Mesodermal cell (in vitro differentiated cells): ENCODE data around the gene RNF213.

Experiments
- H3K27ac ChIP-seq: 2 replicates; pipeline ENCODE4 v1.7.0; 2013; ENCODE audit warnings: mild to moderate bottlenecking, low read depth, low read length, moderate library complexity; ENCODE audit not compliant: severe bottlenecking
- H3K36me3 ChIP-seq: 2 replicates; pipeline ENCODE4 v1.7.1; 2013; ENCODE audit warnings: mild to moderate bottlenecking, low read length, moderate library complexity; ENCODE audit not compliant: control insufficient read depth, insufficient read depth
- H3K4me1 ChIP-seq: one replicate; pipeline ENCODE4 v1.7.1; 2013; ENCODE audit warnings: mild to moderate bottlenecking, low read length; ENCODE audit not compliant: insufficient read depth, control insufficient read depth, poor library complexity, severe bottlenecking
- H3K4me3 ChIP-seq: 2 replicates; pipeline ENCODE4 v1.7.0; 2013; ENCODE audit warnings: low read length, control low read depth, mild to moderate bottlenecking; ENCODE audit not compliant: insufficient read depth, poor library complexity, severe bottlenecking; ENCODE audit errors: extremely low read depth
- H3K9me3 ChIP-seq: 2 replicates; pipeline ENCODE4 v1.7.1; 2013; ENCODE audit warnings: mild to moderate bottlenecking, low read length, moderate library complexity; ENCODE audit not compliant: control insufficient read depth
- WGBS, 2 experiments: methylation state at CpG; one replicate each; pipeline ENCODE4 v1.1.5; 2013; ENCODE audit warnings: missing lambda C conversion rate in 2 of 2; ENCODE audit not compliant: insufficient coverage in 2 of 2; 5-methylcytosine and 5-hydroxymethylcytosine counted together

The RNF213 gene

DNA sequence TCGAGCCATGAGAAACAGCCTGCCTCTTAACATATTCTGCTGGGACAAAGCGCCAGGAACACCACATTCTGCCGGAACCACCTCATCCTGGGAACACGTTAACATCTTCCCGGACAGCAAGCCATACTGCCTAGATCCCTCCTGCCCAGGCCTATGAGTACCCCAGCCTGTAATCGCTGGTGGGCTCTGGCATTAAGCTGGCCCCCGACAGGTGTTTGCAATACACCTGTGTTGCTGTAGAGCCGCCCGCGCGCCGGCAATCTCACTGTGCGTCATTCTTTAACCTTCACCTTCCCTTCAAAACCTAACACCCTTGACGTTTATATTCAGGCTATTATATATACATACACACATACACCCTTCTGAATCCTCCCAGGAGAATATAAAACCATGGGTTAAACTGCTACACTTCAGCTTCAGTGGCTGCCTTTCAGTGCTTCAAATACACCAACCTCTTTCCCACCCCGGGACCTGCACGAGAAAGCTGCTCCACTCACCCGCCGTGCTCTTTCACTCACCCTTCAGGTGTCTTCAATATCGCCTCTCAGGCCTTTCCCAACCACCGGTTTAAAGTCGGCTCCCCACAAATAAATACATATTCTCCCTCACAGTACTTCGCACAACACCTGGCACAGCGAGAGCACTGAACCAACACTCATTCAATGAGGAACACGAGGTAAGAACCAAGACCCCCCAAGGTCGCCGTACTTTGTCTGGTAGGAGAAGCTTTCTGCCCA, 153.3 kb downstream of the RNF213 start:
- 52 to 55% methylated on average over 24 of the region's 26 CpGs for WGBS, 2 experiments
- Histone ChIP-seq H3K4me3 (peak overlapping the region; percentile 92), H3K9me3 (no peaks in the 10 kb centered on the region), H3K4me1 (no peaks in the 10 kb centered on the region), H3K36me3 (peaks cover 17% of the 10 kb centered on the region), H3K27ac (no peak overlapping the region)

DNA sequence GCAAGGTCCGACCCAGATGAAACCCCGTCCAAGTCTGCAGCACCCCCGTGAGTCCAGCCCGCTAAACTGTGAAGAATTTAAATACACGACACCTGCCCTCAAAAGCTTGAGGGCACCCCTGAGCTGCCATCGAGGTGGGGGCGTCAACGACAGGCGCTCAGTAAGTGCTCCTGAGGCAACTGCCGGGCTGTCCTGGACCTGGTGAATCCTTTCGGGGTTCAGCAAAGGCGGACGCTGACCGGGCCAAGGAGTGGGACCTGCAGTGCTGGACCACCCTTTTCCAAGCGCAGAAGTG, 153.8 kb downstream of the RNF213 start:
- Histone ChIP-seq H3K4me3 (peak overlapping the region; percentile 92), H3K36me3 (peaks cover 17% of the 10 kb centered on the region), H3K4me1 (no peaks in the 10 kb centered on the region), H3K27ac (peak overlapping the region; percentile 97), H3K9me3 (no peaks in the 10 kb centered on the region)
- WGBS, 2 experiments: 2 to 4% methylated on average over 14 of the region's 15 CpGs

DNA sequence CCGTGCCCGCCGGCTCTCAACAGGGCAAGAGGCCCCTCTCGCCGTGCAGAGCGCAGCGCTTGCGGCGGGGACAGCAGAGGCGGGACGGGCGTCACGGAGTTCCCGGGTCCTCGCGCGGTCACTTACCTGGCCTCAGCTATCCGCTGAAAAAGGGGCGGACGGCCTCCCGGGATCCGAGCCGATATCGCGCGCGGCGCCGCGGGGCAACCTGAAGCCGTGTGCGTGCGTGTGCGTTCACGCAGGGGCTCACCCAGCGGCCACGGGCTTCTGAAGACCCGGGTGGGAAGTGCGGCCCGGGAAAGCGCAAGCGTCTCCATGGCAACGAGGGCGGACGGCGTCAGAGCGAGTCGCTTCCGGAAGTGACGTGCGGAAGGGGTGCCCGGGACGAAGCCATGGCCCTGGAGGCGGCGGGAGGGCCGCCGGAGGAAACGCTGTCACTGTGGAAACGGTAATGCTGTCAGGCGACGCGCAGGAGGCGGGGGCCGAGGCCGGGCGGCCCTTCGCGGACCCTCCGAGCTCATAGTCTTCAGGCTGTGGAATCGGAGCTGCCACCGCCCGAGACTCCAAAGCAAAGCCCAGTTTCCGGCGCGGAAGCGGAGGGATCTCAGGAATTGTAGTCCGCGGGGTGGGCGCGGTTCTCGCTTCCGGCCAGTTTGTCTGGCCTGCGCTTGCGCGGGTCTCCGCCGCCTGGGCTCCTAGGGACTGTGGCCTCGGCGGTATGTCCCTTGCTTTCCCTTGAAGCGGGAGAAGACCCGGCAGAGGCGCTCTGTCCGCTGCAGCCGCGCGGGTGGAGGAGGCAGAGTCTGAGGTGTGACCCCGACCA, 154.4 kb downstream of the RNF213 start, which contains the start of gene ENDOV:
ENDOV (plus strand) TSS at position 365 of the 823 bp plus-strand sequence; CDS start at position 393, 28 bp downstream.
- Histone ChIP-seq H3K4me1 (no peaks in the 10 kb centered on the region), H3K4me3 (peak within 1 kb of the TSS; percentile 92), H3K27ac (peak within 1 kb of the TSS; percentile 97), H3K36me3 (peaks cover 21% of the 10 kb centered on the region), H3K9me3 (no peaks in the 10 kb centered on the region)
- 0 to 1% methylated on average over 82 to 89 of the region's 97 CpGs for WGBS, 2 experiments

DNA sequence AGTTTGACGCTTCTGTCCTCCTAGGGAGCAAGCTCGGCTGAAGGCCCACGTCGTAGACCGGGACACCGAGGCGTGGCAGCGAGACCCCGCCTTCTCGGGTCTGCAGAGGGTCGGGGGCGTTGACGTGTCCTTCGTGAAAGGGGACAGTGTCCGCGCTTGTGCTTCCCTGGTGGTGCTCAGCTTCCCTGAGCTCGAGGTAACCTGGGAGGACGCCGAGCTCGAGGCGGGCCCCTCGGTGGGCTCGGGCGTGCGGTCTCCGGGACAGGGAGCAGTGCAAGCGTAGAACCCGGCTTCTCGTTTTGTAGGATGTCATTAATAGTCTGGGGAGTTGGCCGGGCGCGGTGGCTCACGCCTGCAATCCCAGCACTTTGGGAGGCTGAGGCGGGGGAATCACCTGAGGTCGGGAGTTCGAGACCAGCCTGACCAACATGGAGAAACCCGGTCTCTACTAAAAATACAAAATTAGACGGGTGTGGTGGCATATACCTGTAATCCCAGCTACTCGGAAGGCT, 155.0 kb downstream of the RNF213 start:
- Histone ChIP-seq H3K36me3 (peaks cover 22% of the 10 kb centered on the region), H3K9me3 (no peaks in the 10 kb centered on the region), H3K4me3 (peak overlapping the region; percentile 92), H3K27ac (peak overlapping the region; percentile 97), H3K4me1 (no peaks in the 10 kb centered on the region)
- 6 to 13% methylated on average over 25 to 33 of the region's 39 CpGs for WGBS, 2 experiments

DNA sequence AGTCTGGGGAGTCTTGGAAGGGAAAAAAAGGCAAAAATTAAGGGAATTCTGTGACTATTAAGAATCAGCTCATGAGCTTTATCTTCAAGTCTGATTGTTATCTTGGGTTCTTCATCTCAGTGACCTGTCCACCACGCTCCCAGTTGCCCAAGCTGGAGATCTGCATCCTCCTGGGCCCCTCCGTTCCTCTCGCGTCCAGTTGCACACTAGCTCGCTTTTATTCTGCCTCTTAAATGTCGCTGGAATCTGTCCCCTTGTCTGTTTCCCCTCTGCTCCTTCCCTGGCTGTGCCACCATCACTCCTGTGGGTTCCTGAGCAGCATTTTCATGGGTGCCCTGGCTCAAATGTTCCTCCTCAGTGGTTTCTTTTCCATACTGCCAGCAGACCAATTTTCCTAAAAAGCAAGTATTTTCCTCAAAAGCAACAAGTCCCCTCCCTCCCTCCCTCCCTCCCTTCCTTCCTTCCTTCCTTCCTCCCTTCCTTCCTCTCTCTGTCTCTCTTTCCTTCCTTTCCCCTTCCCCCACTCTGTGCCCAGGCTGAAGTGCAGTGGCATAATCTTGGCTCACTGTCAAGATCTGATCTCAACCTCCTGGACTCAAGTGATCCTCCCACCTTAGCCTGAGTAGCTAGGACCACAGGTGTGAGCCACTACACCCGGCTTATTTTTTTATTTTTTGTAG, 155.7 kb downstream of the RNF213 start:
- H3K4me1 ChIP-seq: no peaks in the 10 kb centered on the region
- peaks cover 22% of the 10 kb centered on the region for H3K36me3 ChIP-seq
- no peak overlapping the region for H3K27ac ChIP-seq
- WGBS, 2 experiments: 91 to 96% methylated on average over 6 to 7 of the region's 7 CpGs
- H3K4me3 ChIP-seq: peak overlapping the region; percentile 92
- no peaks in the 10 kb centered on the region for H3K9me3 ChIP-seq

DNA sequence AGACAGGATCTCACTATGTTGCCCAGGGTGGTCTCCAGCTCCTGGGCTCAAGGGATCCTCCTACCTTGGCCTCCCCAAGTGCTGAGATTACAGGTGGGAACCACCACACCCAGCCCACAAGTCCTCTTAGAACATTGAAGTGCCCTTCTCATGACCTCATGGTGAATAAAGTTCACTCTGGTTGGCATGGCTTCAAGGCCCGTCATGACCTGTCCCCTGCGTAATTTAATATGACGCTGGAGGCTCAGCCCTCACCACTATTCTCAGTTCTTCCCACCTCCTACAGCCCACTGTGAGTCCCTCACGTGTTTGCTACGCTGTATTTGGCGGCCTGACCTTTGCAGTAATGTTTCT, 156.3 kb downstream of the RNF213 start:
- Histone ChIP-seq H3K4me3 (no peak overlapping the region), H3K36me3 (peaks cover 22% of the 10 kb centered on the region), H3K4me1 (no peaks in the 10 kb centered on the region), H3K27ac (no peak overlapping the region), H3K9me3 (no peaks in the 10 kb centered on the region)
- WGBS, 2 experiments: 97 to 98% methylated on average over 5 to 6 of the region's 6 CpGs

DNA sequence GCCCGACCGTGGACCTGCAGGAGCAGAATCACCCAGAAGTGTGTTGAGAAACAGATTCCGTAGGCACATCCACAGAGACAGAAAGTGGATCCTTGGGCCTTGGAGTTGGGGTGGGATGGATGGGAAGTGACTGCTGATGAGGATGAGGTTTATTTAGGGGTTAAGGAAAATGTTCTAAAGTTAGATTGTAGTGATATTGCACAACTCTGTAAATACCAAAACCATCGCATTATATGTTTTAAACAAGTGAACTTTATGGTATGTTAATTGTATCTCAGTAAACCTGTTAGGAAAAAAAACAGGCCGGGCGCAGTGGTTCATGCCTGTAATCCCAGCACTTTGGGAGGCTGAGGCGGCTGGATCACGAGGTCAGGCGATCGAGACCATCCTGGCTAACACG, 157.9 kb downstream of the RNF213 start:
- H3K36me3 ChIP-seq: peaks cover 22% of the 10 kb centered on the region
- H3K9me3 ChIP-seq: no peaks in the 10 kb centered on the region
- no peak overlapping the region for H3K27ac ChIP-seq
- H3K4me1 ChIP-seq: no peaks in the 10 kb centered on the region
- H3K4me3 ChIP-seq: no peak overlapping the region
- 97 to 99% methylated on average over 10 of the region's 11 CpGs for WGBS, 2 experiments

DNA sequence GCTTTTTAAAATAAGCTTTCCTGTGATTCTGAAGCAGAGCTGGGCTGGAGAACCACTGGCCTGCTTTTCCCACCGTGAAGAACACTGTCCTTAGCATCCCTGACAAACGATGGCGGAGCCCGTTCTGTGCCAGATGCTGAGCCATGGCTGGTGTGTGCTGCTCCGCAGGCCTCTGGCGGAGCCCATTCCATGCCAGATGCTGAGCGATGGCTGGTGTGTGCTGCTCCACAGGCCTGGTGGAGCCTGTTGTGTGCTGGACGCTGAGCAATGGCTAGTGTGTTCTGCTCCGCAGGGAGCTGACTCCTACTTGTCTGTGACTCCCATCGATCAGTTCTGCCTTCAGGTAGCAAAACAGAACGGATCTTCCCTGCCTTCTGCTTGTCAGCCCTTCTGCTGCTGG, 158.6 kb downstream of the RNF213 start:
- WGBS, 2 experiments: 90 to 95% methylated on average over 11 of the region's 11 CpGs
- no peak overlapping the region for H3K27ac ChIP-seq
- peaks cover 22% of the 10 kb centered on the region for H3K36me3 ChIP-seq
- no peaks in the 10 kb centered on the region for H3K9me3 ChIP-seq
- H3K4me1 ChIP-seq: no peaks in the 10 kb centered on the region
- H3K4me3 ChIP-seq: no peak overlapping the region

DNA sequence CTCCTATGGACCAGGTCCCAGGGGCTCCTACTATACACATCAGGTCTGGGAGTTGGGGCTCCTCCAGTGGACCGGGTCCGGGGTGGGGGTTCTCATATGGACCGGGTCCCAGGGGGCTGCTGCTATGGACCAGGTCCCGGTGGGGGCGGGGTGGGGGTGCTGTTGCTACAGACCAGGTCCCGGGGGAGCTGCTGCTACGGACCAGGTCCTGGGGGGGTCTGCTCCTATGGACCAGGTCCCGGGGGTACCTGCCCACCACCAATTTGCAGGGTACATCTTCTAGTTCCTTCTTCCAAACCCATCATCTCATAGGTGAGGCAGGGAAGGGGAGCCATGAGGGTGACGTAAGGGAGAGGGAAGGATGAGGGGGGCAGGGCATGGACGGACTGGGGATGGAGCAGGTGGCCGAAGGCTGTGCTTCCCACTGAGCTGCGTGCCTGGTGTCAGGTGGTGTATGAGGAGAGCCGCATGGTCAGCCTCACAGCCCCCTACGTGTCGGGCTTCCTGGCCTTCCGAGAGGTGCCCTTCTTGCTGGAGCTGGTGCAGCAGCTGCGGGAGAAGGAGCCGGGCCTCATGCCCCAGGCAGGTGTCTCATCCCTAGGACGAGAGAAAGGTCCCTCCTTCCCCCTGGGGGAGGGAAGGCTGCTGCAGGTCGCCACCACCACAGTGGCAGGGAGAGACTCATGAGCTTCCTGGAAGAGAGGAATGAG, 160.9 kb downstream of the RNF213 start:
- no peaks in the 10 kb centered on the region for H3K9me3 ChIP-seq
- H3K4me3 ChIP-seq: no peak overlapping the region
- H3K4me1 ChIP-seq: no peaks in the 10 kb centered on the region
- H3K36me3 ChIP-seq: peaks cover 22% of the 10 kb centered on the region
- H3K27ac ChIP-seq: no peak overlapping the region
- WGBS, 2 experiments: 73 to 88% methylated on average over 6 to 10 of the region's 20 CpGs

DNA sequence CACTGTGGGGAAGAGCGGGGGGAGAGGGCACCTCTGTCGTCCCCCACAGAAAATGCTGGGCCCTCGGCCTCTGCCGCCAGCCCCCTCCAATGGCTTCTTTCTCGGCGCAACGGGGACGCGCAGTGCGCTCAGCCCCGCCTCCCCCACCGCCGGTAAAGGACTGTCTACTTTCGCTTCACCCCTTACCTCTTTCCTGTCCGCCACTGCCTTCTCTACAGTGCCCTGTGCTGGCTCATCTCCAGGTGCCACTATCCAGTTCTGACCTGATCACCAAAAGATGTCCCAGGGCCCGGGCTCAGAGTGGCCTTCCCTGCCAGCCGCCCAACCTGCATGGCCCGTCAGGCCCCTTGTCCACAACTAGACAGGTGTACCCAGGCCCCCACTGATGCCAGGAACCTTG, 161.6 kb downstream of the RNF213 start:
- Histone ChIP-seq H3K4me3 (no peak overlapping the region), H3K36me3 (peaks cover 18% of the 10 kb centered on the region), H3K9me3 (no peaks in the 10 kb centered on the region), H3K27ac (no peak overlapping the region), H3K4me1 (peaks cover under 1% of the 10 kb centered on the region)
- WGBS, 2 experiments: 93 to 95% methylated on average over 17 to 18 of the region's 18 CpGs
